KMS-11 (cell line): Measurements from ENCODE around the gene STK4.

Source experiments
- H2AFZ ChIP-seq: fragments of 200-600 bp; sonication (generic); 2 replicates; pipeline ENCODE4 v1.6.1; 2016; ENCODE audit warnings: antibody characterized with exemption, mixed run types, low read depth
- H3K27ac ChIP-seq: fragments of 200-600 bp; sonication (generic); 2 replicates; pipeline ENCODE4 v1.6.1; 2016; ENCODE audit warnings: mild to moderate bottlenecking, mixed run types
- H3K27me3 ChIP-seq: fragments of 200-600 bp; sonication (generic); 2 replicates; pipeline ENCODE4 v1.6.1; 2017; ENCODE audit warnings: mild to moderate bottlenecking, low read depth, mixed run types, moderate library complexity; ENCODE audit not compliant: insufficient read depth
- H3K36me3 ChIP-seq: fragments of 200-600 bp; sonication (generic); 2 replicates; pipeline ENCODE4 v1.6.1; 2017; ENCODE audit warnings: mild to moderate bottlenecking, mixed run types; ENCODE audit not compliant: insufficient read depth
- H3K4me1 ChIP-seq: fragments of 200-600 bp; sonication (generic); 2 replicates; pipeline ENCODE4 v1.6.1; 2016; ENCODE audit warnings: mild to moderate bottlenecking, low read depth, mixed run types; ENCODE audit not compliant: poor library complexity, severe bottlenecking
- H3K4me2 ChIP-seq: fragments of 200-600 bp; sonication (generic); 2 replicates; pipeline ENCODE4 v1.7.0; 2016; ENCODE audit warnings: mild to moderate bottlenecking, mixed run types
- H3K4me3 ChIP-seq: fragments of 200-600 bp; sonication (generic); IDR thresholded peaks from 2 replicates; pipeline ENCODE4 v1.6.1; 2017; ENCODE audit warnings: low read depth, low read length, mixed read lengths; ENCODE audit not compliant: insufficient read depth
- H3K79me2 ChIP-seq: fragments of 200-600 bp; sonication (generic); 2 replicates; pipeline ENCODE4 v1.6.1; 2016; ENCODE audit warnings: low read depth, mixed run types; ENCODE audit not compliant: insufficient read depth
- H3K9ac ChIP-seq: fragments of 200-600 bp; sonication (generic); 2 replicates; pipeline ENCODE4 v1.6.1; 2016; ENCODE audit warnings: mild to moderate bottlenecking, mixed run types
- H4K20me1 ChIP-seq: fragments of 200-600 bp; sonication (generic); 2 replicates; pipeline ENCODE4 v1.6.1; 2016; ENCODE audit warnings: mild to moderate bottlenecking, mixed run types; ENCODE audit not compliant: insufficient read depth
- TF ChIP-seq, protein P1 (sequence below): fragments of 200-600 bp; sonication (generic); conservative IDR thresholded peaks from 2 replicates; pipeline ENCODE4 v1.6.1; 2017; ENCODE audit warnings: low read depth, mild to moderate bottlenecking, antibody characterized with exemption, low read length, moderate library complexity, mixed read lengths

STK4 gene

DNA sequence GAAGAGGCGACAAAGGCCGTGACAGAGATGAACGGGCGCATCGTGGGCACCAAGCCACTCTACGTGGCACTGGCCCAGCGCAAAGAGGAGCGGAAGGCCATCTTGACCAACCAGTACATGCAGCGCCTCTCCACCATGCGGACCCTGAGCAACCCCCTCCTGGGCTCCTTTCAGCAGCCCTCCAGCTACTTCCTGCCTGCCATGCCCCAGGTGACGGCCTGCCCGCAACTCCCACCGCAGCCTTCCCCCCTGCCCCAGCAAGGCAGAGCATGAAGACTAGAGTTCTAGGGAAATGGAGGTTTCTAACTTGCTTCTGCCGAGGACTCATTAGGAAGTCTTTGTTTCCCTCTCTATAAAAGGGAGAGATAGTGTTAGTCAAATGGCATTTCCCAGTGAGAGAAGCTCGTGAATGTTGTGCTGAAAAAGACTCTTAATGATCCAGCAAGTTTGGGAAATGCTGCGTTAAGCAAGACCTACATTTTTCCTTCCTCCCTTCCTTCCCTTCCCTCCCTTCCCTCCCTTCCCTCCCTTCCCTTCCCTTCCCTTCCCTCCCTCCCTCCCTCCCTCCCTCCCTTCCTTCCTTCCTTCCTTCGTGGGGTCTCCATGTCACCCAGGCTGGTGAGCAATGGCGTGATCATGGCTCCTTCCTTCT, 35.7 kb upstream of the STK4 start:
- Histone ChIP-seq H3K36me3 (no peaks in the 10 kb centered on the region), H3K9ac (no peak overlapping the region)

DNA sequence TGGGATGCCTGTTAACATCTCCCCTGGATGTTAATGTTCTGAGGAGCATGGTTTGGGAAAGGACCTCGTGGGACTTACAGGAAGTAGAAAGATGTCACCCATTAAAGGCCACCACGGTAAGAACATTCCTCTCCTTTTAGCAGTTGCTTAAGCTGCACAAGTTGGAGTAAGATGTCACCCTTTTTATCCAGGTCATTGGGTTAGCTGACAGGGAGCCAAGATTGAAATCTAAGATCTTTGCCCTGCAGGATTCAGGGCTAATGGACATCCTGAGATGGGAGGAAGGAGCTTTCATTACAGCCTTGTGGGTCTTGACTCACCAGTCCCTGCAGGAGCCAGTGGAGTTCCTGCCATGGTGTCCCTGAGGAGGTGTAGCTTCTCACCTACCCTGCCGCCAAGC, 34.4 kb upstream of the STK4 start:
- H3K4me1 ChIP-seq = no peaks in the 10 kb centered on the region
- H2AFZ ChIP-seq = no peak overlapping the region
- H3K4me2 ChIP-seq = no peak overlapping the region
- no peak overlapping the region for H3K9ac ChIP-seq
- no peaks in the 10 kb centered on the region for H3K27me3 ChIP-seq
- H3K36me3 ChIP-seq = no peaks in the 10 kb centered on the region
- no peaks in the 10 kb centered on the region for H3K79me2 ChIP-seq
- TF ChIP-seq, protein P1, sequence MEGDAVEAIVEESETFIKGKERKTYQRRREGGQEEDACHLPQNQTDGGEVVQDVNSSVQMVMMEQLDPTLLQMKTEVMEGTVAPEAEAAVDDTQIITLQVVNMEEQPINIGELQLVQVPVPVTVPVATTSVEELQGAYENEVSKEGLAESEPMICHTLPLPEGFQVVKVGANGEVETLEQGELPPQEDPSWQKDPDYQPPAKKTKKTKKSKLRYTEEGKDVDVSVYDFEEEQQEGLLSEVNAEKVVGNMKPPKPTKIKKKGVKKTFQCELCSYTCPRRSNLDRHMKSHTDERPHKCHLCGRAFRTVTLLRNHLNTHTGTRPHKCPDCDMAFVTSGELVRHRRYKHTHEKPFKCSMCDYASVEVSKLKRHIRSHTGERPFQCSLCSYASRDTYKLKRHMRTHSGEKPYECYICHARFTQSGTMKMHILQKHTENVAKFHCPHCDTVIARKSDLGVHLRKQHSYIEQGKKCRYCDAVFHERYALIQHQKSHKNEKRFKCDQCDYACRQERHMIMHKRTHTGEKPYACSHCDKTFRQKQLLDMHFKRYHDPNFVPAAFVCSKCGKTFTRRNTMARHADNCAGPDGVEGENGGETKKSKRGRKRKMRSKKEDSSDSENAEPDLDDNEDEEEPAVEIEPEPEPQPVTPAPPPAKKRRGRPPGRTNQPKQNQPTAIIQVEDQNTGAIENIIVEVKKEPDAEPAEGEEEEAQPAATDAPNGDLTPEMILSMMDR = no peak
- H3K4me3 ChIP-seq = no peak overlapping the region
- no peak overlapping the region for H3K27ac ChIP-seq
- H4K20me1 ChIP-seq = no peaks in the 10 kb centered on the region

More for the DNA sequence above, 35.7 kb upstream of the STK4 start:
- Histone ChIP-seq H2AFZ (no peak overlapping the region), H3K27me3 (no peaks in the 10 kb centered on the region), H3K79me2 (no peaks in the 10 kb centered on the region), H3K4me3 (no peak overlapping the region), H3K27ac (no peak overlapping the region), H3K4me2 (no peak overlapping the region), H3K4me1 (no peaks in the 10 kb centered on the region), H4K20me1 (no peaks in the 10 kb centered on the region)
- TF ChIP-seq, protein P1 = no peak

DNA sequence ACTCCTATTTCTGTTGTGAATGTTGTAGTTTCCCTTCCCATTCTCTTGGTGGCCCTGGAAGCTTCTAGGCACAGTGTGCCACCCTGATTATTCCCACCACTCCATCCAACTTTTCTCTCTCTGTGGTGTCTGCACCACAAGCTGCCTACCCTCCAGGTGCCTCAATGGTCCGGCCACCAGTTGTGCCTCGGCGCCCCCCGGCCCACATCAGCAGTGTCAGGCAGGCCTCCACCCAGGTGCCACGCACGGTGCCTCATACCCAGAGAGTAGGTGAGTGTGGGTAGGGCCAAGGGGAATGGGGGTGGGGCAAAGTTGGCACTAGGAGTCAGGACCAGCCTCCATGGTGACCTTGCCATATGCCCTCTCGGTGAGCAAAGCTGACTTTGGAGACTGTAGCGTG, 33.4 kb upstream of the STK4 start:
- no peak overlapping the region for H3K4me2 ChIP-seq
- H3K4me1 ChIP-seq = no peaks in the 10 kb centered on the region
- H3K9ac ChIP-seq = no peak overlapping the region
- no peaks in the 10 kb centered on the region for H3K27me3 ChIP-seq
- H3K36me3 ChIP-seq = no peaks in the 10 kb centered on the region
- no peak overlapping the region for H2AFZ ChIP-seq
- no peak overlapping the region for H3K4me3 ChIP-seq
- no peak overlapping the region for H3K27ac ChIP-seq
- H3K79me2 ChIP-seq = no peaks in the 10 kb centered on the region
- TF ChIP-seq, protein P1 = no peak
- H4K20me1 ChIP-seq = no peaks in the 10 kb centered on the region

DNA sequence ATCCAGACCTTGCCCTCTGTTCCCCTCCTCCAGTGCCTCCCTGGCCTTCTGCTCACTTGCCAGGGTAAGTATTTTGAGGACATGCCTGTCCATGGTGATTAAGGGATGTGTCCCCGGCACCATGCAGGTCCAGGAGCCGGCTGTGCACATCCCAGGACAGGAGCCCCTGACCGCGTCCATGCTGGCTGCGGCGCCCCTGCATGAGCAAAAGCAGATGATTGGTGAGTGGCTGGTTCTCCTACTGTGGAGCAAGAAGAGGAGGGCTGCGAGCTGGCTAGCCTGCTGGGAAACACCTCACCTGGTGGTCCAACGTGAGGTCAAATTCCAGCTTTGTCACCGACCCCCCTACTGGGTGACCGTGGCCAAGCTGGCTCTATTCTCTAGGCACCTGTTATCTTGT, 29.8 kb upstream of the STK4 start:
- H3K4me3 ChIP-seq = no peak overlapping the region
- TF ChIP-seq, protein P1 = no peak
- no peak overlapping the region for H3K27ac ChIP-seq
- H3K9ac ChIP-seq = no peak overlapping the region
- H3K4me2 ChIP-seq = no peak overlapping the region
- no peaks in the 10 kb centered on the region for H3K36me3 ChIP-seq
- no peaks in the 10 kb centered on the region for H3K79me2 ChIP-seq
- H2AFZ ChIP-seq = no peak overlapping the region
- no peaks in the 10 kb centered on the region for H3K4me1 ChIP-seq
- no peaks in the 10 kb centered on the region for H4K20me1 ChIP-seq
- no peaks in the 10 kb centered on the region for H3K27me3 ChIP-seq
